ENCODE data around the gene TNN.

DNA sequence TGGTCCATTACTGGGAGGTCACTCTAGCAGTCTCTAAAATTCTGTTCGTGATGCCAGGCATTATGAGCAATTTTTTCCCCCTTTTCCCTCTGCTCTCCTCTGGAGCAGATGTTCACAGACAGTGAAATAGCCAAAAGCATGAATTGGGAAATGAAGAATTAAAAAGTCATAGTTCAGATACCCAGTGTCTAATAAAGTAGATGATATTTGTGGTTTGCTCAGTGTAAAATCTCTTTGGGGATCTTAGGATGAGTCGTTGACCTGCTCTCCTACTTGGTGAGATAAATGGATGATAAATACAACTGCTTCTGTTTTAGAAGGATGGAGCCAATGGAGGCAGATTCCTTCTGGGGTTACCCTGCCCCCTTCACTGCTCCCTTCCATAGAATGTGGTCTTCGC lies 68.6 kb downstream of the TNN start:
- TF ChIP-seq, protein P1, sequence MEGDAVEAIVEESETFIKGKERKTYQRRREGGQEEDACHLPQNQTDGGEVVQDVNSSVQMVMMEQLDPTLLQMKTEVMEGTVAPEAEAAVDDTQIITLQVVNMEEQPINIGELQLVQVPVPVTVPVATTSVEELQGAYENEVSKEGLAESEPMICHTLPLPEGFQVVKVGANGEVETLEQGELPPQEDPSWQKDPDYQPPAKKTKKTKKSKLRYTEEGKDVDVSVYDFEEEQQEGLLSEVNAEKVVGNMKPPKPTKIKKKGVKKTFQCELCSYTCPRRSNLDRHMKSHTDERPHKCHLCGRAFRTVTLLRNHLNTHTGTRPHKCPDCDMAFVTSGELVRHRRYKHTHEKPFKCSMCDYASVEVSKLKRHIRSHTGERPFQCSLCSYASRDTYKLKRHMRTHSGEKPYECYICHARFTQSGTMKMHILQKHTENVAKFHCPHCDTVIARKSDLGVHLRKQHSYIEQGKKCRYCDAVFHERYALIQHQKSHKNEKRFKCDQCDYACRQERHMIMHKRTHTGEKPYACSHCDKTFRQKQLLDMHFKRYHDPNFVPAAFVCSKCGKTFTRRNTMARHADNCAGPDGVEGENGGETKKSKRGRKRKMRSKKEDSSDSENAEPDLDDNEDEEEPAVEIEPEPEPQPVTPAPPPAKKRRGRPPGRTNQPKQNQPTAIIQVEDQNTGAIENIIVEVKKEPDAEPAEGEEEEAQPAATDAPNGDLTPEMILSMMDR (IDR thresholded peaks at IDR 0.05): no peak
- TF ChIP-seq POLR2A (IDR thresholded peaks at IDR 0.05): no peak

Measured in heart left ventricle (tissue), 13 donors.